Tibial artery (tissue), 4 donors: ENCODE data around the gene ELAPOR1.

ENCODE experiments used
- DNase-seq, 2 donors: peaks; one replicate each; pipeline ENCODE4 v3.0.0-alpha.2; 2019
- H3K27ac ChIP-seq, 2 donors: fragments of 200-600 bp; sonication (generic) in 1 of 2; 1 replicate in 1 of 2; 2 replicates in 1 of 2; pipeline ENCODE4 v1.5.1; 2018 to 2019; ENCODE audit warnings: mild to moderate bottlenecking in 1 of 2
- H3K27me3 ChIP-seq, 2 donors: fragments of 200-600 bp; sonication (generic) in 1 of 2; one replicate each; pipeline versions ENCODE4 v1.5.1 to v1.6.0; 2016 to 2019
- H3K36me3 ChIP-seq, 3 donors: fragments of 200-600 bp; sonication (generic) in 2 of 3; one replicate each; pipeline ENCODE4 v1.5.1; 2016 to 2019; ENCODE audit warnings: mild to moderate bottlenecking in 2 of 3
- H3K4me1 ChIP-seq, 4 donors: fragments of 200-600 bp; sonication (generic) in 2 of 4; 1 replicate in 3 of 4; 2 replicates in 1 of 4; pipeline ENCODE4 v1.5.1; 2016 to 2019
- H3K4me3 ChIP-seq, 2 donors: fragments of 200-600 bp; sonication (generic) in 1 of 2; 1 replicate in 1 of 2; 2 replicates in 1 of 2; pipeline ENCODE4 v1.5.1; 2018 to 2019; ENCODE audit warnings: mild to moderate bottlenecking in 2 of 2
- H3K9me3 ChIP-seq, 3 donors: fragments of 200-600 bp; sonication (generic) in 1 of 3; one replicate each; pipeline ENCODE4 v1.5.1; 2016 to 2019
- CTCF ChIP-seq, 2 experiments: fragments of 200-600 bp in 1 of 2; fragments of 450-650 bp in 1 of 2; IDR thresholded peaks; one replicate each; pipeline ENCODE4 v1.5.1; 2017 to 2019; ENCODE audit warnings: antibody characterized with exemption in 2 of 2, mild to moderate bottlenecking in 1 of 2, moderate library complexity in 1 of 2
- intact Hi-C: fragments of 100-400 bp; cut with DNase I; formaldehyde crosslinking; loops from one replicate; pipeline ENCODE4 v1.15.0; 2023; ENCODE audit warnings: low total_unique reads

Gene ELAPOR1

GRCh38 chr1:109113590-109114341 is at the start of gene ELAPOR1:
Gene ELAPOR1, plus strand, starts transcription at chr1:109114115. Its CDS starts 69 bp downstream, at chr1:109114184.
- Histone ChIP-seq H3K4me3 (peak within 1 kb of the TSS; percentile 24 to 48), H3K4me1 (peaks cover 0 to 24% (median 18%) of the 10 kb centered on the region in 4 donors), H3K9me3 (no peaks in the 10 kb centered on the region), H3K27ac (no peak within 1 kb of the TSS), H3K27me3 (peaks cover 0 to 45% of the 10 kb centered on the region in 2 donors), H3K36me3 (no peaks in the 10 kb centered on the region)
- no peak for DNase-seq
- intact Hi-C loops = no loop called here
- TF ChIP-seq CTCF (IDR thresholded peaks at IDR 0.05) = no peak

- no peak for TF ChIP-seq CTCF (IDR thresholded peaks at IDR 0.05)
- Histone ChIP-seq H3K4me1 (peaks cover 0 to 10% (median under 1%) of the 10 kb centered on the region in 4 donors), H3K27ac (no peak overlapping the region), H3K9me3 (no peaks in the 10 kb centered on the region), H3K27me3 (no peaks in the 10 kb centered on the region), H3K36me3 (peaks cover 28 to 56% (median 50%) of the 10 kb centered on the region in 3 donors), H3K4me3 (no peak overlapping the region)
- intact Hi-C loops = no loop called here
- no peak for DNase-seq
Measured at GRCh38 chr1:109065137-109065536, 48.8 kb upstream of the ELAPOR1 start.

- H3K4me3 ChIP-seq = no peak overlapping the region
- no peak overlapping the region for H3K27ac ChIP-seq
- intact Hi-C loops = no loop called here
- H3K4me1 ChIP-seq = peaks cover 0 to 10% (median 2%) of the 10 kb centered on the region in 4 donors
- no peak for TF ChIP-seq CTCF (IDR thresholded peaks at IDR 0.05)
- H3K27me3 ChIP-seq = no peaks in the 10 kb centered on the region
- H3K36me3 ChIP-seq = peaks cover 28 to 57% (median 56%) of the 10 kb centered on the region in 3 donors
- DNase-seq = no peak
- H3K9me3 ChIP-seq = no peaks in the 10 kb centered on the region
Measured at GRCh38 chr1:109067883-109068282, 46.0 kb upstream of the ELAPOR1 start.

- Histone ChIP-seq H3K4me3 (no peak overlapping the region), H3K27ac (no peak overlapping the region), H3K36me3 (peaks cover 21 to 56% (median 53%) of the 10 kb centered on the region in 3 donors), H3K4me1 (peaks cover 0 to 14% (median 2%) of the 10 kb centered on the region in 4 donors), H3K9me3 (no peaks in the 10 kb centered on the region), H3K27me3 (no peaks in the 10 kb centered on the region)
- intact Hi-C loops = no loop called here
- no peak for TF ChIP-seq CTCF (IDR thresholded peaks at IDR 0.05)
- DNase-seq = no peak
Measured at GRCh38 chr1:109069294-109069693, 44.6 kb upstream of the ELAPOR1 start.

- Histone ChIP-seq H3K4me3 (peak within 1 kb of the TSS; percentile 68 to 79), H3K36me3 (peaks cover 0 to 18% (median 8%) of the 10 kb centered on the region in 3 donors), H3K9me3 (no peaks in the 10 kb centered on the region), H3K27me3 (no peaks in the 10 kb centered on the region), H3K27ac (peak within 1 kb of the TSS; percentile 88 to 92), H3K4me1 (peaks cover 0 to 20% (median 5%) of the 10 kb centered on the region in 4 donors)
- TF ChIP-seq CTCF (IDR thresholded peaks at IDR 0.05) = peak; percentile 44 to 53
- intact Hi-C loops = no loop called here
- peak; percentile 94 to 96 for DNase-seq
Measured at GRCh38 chr1:109075531-109076490, 38.1 kb upstream of the ELAPOR1 start, which contains the start of gene TAF13. Gene TAF13, minus strand, starts transcription at chr1:109076003. Its CDS starts 56 bp downstream, at chr1:109075947.
